Hepatocyte (in vitro differentiated cells): ENCODE measurements around the gene SUSD3. TPM values are rescaled to one million over a fixed set of nuclear protein-coding genes. Genes with fewer than 3 reads are reported as not detected.
A peak's percentile ranks its signal among the peaks of the same experiment; 100 is the strongest.

Experiments used
- DNase-seq: peaks from one replicate; pipeline ENCODE4 v3.0.0-alpha.2; 2016; ENCODE audit warnings: low spot score
- H2AFZ ChIP-seq: fragments of 200-600 bp; sonication (generic); 2 replicates; pipeline ENCODE4 v1.6.0; 2016; ENCODE audit warnings: antibody characterized with exemption, mild to moderate bottlenecking
- H3K27ac ChIP-seq: fragments of 200-600 bp; sonication (generic); 2 replicates; pipeline ENCODE4 v1.5.1; 2016; ENCODE audit warnings: mild to moderate bottlenecking
- H3K27me3 ChIP-seq: fragments of 200-600 bp; sonication (generic); 2 replicates; pipeline ENCODE4 v1.6.1; 2016
- H3K36me3 ChIP-seq: fragments of 200-600 bp; sonication (generic); replicated peaks from 2 replicates; pipeline ENCODE4 v1.5.1; 2016; ENCODE audit warnings: low read depth; ENCODE audit not compliant: insufficient read depth
- H3K4me1 ChIP-seq: fragments of 200-600 bp; sonication (generic); 2 replicates; pipeline ENCODE4 v1.5.1; 2016; ENCODE audit warnings: mild to moderate bottlenecking, moderate library complexity; ENCODE audit not compliant: insufficient read depth
- H3K4me2 ChIP-seq: fragments of 200-600 bp; sonication (generic); 2 replicates; pipeline ENCODE4 v1.6.0; 2016
- H3K4me3 ChIP-seq: fragments of 200-600 bp; sonication (generic); 2 replicates; pipeline ENCODE4 v1.5.1; 2016; ENCODE audit warnings: mild to moderate bottlenecking
- H3K79me2 ChIP-seq: fragments of 200-600 bp; sonication (generic); 2 replicates; pipeline ENCODE4 v1.6.0; 2017; ENCODE audit warnings: mild to moderate bottlenecking
- H3K9me2 ChIP-seq: fragments of 200-600 bp; sonication (generic); replicated peaks from 2 replicates; pipeline ENCODE4 v1.6.0; 2017; ENCODE audit warnings: mild to moderate bottlenecking; ENCODE audit not compliant: insufficient read depth
- H3K9me3 ChIP-seq: fragments of 200-600 bp; sonication (generic); 2 replicates; pipeline ENCODE4 v1.5.1; 2016; ENCODE audit warnings: low read depth, mild to moderate bottlenecking
- H4K20me1 ChIP-seq: fragments of 200-600 bp; sonication (generic); 2 replicates; pipeline ENCODE4 v1.6.0; 2016; ENCODE audit warnings: mild to moderate bottlenecking; ENCODE audit not compliant: insufficient read depth, poor library complexity, severe bottlenecking
- CTCF ChIP-seq: fragments of 200-600 bp; sonication (generic); IDR thresholded peaks from 2 replicates; pipeline ENCODE4 v1.5.1; 2016; ENCODE audit warnings: antibody characterized with exemption, mild to moderate bottlenecking; ENCODE audit not compliant: poor library complexity
- EZH2 ChIP-seq: fragments of 200-600 bp; sonication (generic); IDR thresholded peaks from 2 replicates; pipeline ENCODE4 v1.6.1; 2016; ENCODE audit warnings: antibody characterized with exemption, mild to moderate bottlenecking, borderline replicate concordance
- EZH2phosphoT487 ChIP-seq: fragments of 200-600 bp; sonication (generic); IDR thresholded peaks from one replicate; pipeline ENCODE4 v1.6.1; 2018; ENCODE audit warnings: antibody characterized with exemption, mild to moderate bottlenecking, low read depth, moderate library complexity; ENCODE audit not compliant: unreplicated experiment, severe bottlenecking
- WGBS: methylation state at CpG from one replicate; pipeline ENCODE4 v1.1.6; 2016; ENCODE audit warnings: low lambda C conversion rate; ENCODE audit errors: missing lambda C conversion rate; 5-methylcytosine and 5-hydroxymethylcytosine counted together
- polyA plus RNA-seq: library from polyadenylated mRNA; unstranded; fragments of >200 nt; fragmentation: Nextera tagmentation; extraction: Ambion mirVana; gene quantifications from 2 replicates; pipeline ENCODE4 v1.2.1, GENCODE V29; 2016
- total RNA-seq: library from RNA; depleted of rRNA; stranded (reverse); fragments of >200 nt; gene quantifications from 2 replicates; pipeline ENCODE4 v1.2.3, GENCODE V29; 2014

Gene SUSD3
- total and polyA plus RNA-seq, 2 experiments from 2014 or later = 11.4 to 17.3 TPM

GRCh38 chr9:93131599-93132286, 73.2 kb downstream of the SUSD3 start:
- H3K79me2 ChIP-seq = peaks cover 51% of the 10 kb centered on the region
- H3K9me2 ChIP-seq = no peaks in the 10 kb centered on the region
- H4K20me1 ChIP-seq = peaks cover 10% of the 10 kb centered on the region
- TF ChIP-seq EZH2 = no peak
- TF ChIP-seq CTCF = no peak
- TF ChIP-seq EZH2phosphoT487 = no peak
- no peaks in the 10 kb centered on the region for H3K9me3 ChIP-seq
- H3K4me2 ChIP-seq = peak overlapping the region; percentile 94
- H3K4me1 ChIP-seq = peaks cover 40% of the 10 kb centered on the region
- no peak overlapping the region for H3K4me3 ChIP-seq
- no peaks in the 10 kb centered on the region for H3K36me3 ChIP-seq
- H2AFZ ChIP-seq = no peak overlapping the region
- no peak for DNase-seq
- WGBS = 91% methylated on average over 13 of the region's 13 CpGs
- H3K27ac ChIP-seq = peak overlapping the region; percentile 99
- no peaks in the 10 kb centered on the region for H3K27me3 ChIP-seq

GRCh38 chr9:93132287-93132927, 73.9 kb downstream of the SUSD3 start:
- 71% methylated on average over 7 of the region's 12 CpGs for WGBS
- Histone ChIP-seq H3K79me2 (peaks cover 51% of the 10 kb centered on the region), H3K4me3 (peak overlapping the region; percentile 76), H3K9me2 (no peaks in the 10 kb centered on the region), H3K27ac (peak overlapping the region; percentile 99), H2AFZ (no peak overlapping the region), H3K27me3 (no peaks in the 10 kb centered on the region), H3K36me3 (no peaks in the 10 kb centered on the region), H3K9me3 (no peaks in the 10 kb centered on the region), H4K20me1 (peaks cover 10% of the 10 kb centered on the region), H3K4me1 (peaks cover 34% of the 10 kb centered on the region), H3K4me2 (peak overlapping the region; percentile 94)
- no peak for DNase-seq
- no peak for TF ChIP-seq EZH2
- no peak for TF ChIP-seq EZH2phosphoT487
- no peak for TF ChIP-seq CTCF

DNA sequence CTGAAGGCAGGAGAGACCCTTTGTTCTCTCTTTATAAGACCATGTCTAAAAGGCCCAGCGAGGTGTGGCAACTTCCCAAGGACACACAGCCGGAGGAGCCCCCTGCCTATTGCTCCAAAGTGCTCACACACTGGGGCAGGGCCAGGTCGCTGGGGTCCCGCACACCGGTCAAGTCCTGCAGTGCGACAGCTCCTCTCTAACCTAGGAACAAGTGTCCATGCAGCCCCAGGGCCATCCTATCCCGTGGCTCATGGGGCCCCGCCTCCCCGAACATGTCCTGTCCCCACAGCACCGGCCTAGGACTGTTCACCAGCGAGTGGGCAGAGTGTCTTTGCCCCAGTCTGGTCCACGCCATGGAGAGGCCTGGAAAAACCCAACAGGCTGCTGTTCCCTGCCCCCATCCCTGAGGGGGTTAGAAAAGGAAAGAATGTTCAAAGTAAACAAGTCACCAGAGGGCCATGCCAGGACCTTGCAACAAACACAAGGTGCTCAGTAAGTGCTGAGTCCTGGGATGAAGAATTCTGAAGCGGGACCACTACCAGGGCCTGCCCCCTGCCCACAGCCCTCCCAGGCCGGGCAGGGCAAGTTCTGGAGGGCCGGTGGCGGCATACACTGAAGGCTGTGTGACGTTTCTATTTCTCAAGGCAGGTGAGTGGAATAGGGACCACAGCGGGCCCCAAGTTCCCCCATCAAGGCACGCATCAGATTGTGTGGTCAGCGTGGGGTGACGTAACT, 74.6 kb downstream of the SUSD3 start:
- Histone ChIP-seq H3K4me3 (peak overlapping the region; percentile 76), H3K36me3 (no peaks in the 10 kb centered on the region), H4K20me1 (peaks cover 10% of the 10 kb centered on the region), H3K9me3 (no peaks in the 10 kb centered on the region), H3K4me2 (peak overlapping the region; percentile 94), H3K9me2 (no peaks in the 10 kb centered on the region), H2AFZ (peak overlapping the region; percentile 49), H3K27me3 (no peaks in the 10 kb centered on the region), H3K4me1 (peaks cover 28% of the 10 kb centered on the region), H3K79me2 (peaks cover 49% of the 10 kb centered on the region), H3K27ac (peak overlapping the region; percentile 99)
- 25% methylated on average over 21 of the region's 21 CpGs for WGBS
- DNase-seq = peak; percentile 68
- no peak for TF ChIP-seq CTCF
- TF ChIP-seq EZH2 = no peak
- no peak for TF ChIP-seq EZH2phosphoT487
